ENCODE results near the gene SRGN. TPM values are rescaled to one million over a fixed set of nuclear protein-coding genes. Genes with fewer than 3 reads are reported as not detected.

The SRGN gene
- total and polyA plus RNA-seq, 2 of the 13 experiments (the other 11 are each of a cell fraction or from before 2014, with no cell fraction given), result 0.09 TPM; not detected in 1

DNA sequence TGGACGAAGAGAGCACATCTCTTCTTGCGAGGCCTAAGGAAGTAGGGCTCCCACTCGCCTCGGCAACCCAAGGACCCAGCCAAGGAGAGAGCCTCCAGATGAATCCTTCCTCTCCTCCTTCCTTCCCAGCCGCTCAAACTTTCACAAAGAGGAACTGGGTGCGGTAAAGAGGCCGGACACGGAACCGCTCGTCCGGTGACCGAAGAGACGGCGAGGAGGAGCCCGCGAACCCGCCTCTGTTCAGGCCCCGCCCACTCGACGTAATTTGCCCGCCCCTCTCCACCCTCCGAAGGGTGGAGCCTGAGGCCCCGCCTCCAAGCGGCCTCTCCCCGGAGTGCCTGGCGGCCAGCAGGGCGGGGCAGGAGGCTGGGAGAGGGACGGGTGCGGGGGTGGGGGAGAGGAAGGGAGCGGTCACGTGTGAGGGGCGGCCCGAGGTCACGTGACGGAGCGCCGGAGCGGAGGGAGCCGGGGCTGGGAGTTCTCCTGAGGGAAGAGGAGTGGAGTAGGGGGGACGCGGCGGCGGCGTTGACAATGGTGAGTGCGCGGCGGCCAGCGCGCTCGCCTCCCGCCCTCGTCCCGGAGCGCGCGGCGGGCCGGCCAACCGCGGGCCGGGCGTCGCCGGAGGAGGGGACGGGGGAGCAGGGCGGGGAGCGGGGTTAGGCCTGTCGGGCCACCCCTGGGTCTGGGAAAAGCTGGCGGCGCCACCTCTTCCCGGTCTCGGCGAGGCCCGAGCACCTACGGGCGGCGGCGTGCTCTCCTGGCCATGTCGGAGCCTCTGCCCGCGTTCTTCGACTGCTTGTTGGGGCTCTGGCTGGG is 36.1 kb downstream of the SRGN start, which contains the start of gene VPS26A (continued):
- TF ChIP-seq MAFF (IDR thresholded peaks at IDR 0.05; ENCODE audit: low read depth, low read length), result no peak
- TF ChIP-seq DPF2 (CRISPR knock-in tag; IDR thresholded peaks at IDR 0.05; ENCODE audit: borderline replicate concordance, low read depth), result no peak
- TF ChIP-seq DMAP1 (CRISPR knock-in tag; IDR thresholded peaks at IDR 0.05), result peak; percentile 14
- TF ChIP-seq PRMT3 (CRISPR knock-in tag; IDR thresholded peaks at IDR 0.05; ENCODE audit: borderline replicate concordance, low read depth), result no peak
- TF ChIP-seq, protein P1, sequence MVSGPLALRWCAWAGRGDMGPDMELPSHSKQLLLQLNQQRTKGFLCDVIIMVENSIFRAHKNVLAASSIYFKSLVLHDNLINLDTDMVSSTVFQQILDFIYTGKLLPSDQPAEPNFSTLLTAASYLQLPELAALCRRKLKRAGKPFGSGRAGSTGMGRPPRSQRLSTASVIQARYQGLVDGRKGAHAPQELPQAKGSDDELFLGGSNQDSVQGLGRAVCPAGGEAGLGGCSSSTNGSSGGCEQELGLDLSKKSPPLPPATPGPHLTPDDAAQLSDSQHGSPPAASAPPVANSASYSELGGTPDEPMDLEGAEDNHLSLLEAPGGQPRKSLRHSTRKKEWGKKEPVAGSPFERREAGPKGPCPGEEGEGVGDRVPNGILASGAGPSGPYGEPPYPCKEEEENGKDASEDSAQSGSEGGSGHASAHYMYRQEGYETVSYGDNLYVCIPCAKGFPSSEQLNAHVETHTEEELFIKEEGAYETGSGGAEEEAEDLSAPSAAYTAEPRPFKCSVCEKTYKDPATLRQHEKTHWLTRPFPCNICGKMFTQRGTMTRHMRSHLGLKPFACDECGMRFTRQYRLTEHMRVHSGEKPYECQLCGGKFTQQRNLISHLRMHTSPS (CRISPR knock-in tag; IDR thresholded peaks at IDR 0.05; ENCODE audit: low read depth), result no peak
- no peak for TF ChIP-seq LCORL (IDR thresholded peaks at IDR 0.05)
- no peak for TF ChIP-seq LCORL (CRISPR knock-in tag; IDR thresholded peaks at IDR 0.05)
- peak; percentile 45 for TF ChIP-seq ZKSCAN8 (CRISPR knock-in tag; IDR thresholded peaks at IDR 0.05; ENCODE audit: borderline replicate concordance)
- TF ChIP-seq, protein P2, sequence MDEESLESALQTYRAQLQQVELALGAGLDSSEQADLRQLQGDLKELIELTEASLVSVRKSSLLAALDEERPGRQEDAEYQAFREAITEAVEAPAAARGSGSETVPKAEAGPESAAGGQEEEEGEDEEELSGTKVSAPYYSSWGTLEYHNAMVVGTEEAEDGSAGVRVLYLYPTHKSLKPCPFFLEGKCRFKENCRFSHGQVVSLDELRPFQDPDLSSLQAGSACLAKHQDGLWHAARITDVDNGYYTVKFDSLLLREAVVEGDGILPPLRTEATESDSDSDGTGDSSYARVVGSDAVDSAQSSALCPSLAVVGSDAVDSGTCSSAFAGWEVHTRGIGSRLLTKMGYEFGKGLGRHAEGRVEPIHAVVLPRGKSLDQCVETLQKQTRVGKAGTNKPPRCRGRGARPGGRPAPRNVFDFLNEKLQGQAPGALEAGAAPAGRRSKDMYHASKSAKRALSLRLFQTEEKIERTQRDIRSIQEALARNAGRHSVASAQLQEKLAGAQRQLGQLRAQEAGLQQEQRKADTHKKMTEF (CRISPR knock-in tag; IDR thresholded peaks at IDR 0.05), result peak; percentile 50; the same call in 1 of the 2 replicates
- TF ChIP-seq, protein P3, sequence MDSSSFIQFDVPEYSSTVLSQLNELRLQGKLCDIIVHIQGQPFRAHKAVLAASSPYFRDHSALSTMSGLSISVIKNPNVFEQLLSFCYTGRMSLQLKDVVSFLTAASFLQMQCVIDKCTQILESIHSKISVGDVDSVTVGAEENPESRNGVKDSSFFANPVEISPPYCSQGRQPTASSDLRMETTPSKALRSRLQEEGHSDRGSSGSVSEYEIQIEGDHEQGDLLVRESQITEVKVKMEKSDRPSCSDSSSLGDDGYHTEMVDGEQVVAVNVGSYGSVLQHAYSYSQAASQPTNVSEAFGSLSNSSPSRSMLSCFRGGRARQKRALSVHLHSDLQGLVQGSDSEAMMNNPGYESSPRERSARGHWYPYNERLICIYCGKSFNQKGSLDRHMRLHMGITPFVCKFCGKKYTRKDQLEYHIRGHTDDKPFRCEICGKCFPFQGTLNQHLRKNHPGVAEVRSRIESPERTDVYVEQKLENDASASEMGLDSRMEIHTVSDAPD (CRISPR knock-in tag; IDR thresholded peaks at IDR 0.05), result no peak
- TF ChIP-seq JUN (CRISPR knock-in tag; IDR thresholded peaks at IDR 0.05), result peak; percentile 33; the same call in 1 of the 2 replicates
- TF ChIP-seq TEAD3 (CRISPR knock-in tag; optimal IDR thresholded peaks at IDR 0.05; ENCODE audit: borderline replicate concordance), result peak; percentile 19
- TF ChIP-seq SIN3B (IDR thresholded peaks at IDR 0.05; ENCODE audit: low read length), result no peak
- TF ChIP-seq NFRKB (IDR thresholded peaks at IDR 0.05), result no peak
- peak; percentile 47; the same call in 1 of the 2 replicates for TF ChIP-seq ZNF792 (CRISPR knock-in tag; IDR thresholded peaks at IDR 0.05)
- TF ChIP-seq ZNF543 (CRISPR knock-in tag; IDR thresholded peaks at IDR 0.05), result peak; percentile 21; the same call in 1 of the 2 replicates
- TF ChIP-seq ZNF850 (CRISPR knock-in tag; conservative IDR thresholded peaks at IDR 0.05), result no peak
- 0 out of 2 replicates have a peak, but pooled peaks have one; percentile 24 for TF ChIP-seq STAG1 (CRISPR knock-in tag; IDR thresholded peaks at IDR 0.05)
- TF ChIP-seq, protein P4, sequence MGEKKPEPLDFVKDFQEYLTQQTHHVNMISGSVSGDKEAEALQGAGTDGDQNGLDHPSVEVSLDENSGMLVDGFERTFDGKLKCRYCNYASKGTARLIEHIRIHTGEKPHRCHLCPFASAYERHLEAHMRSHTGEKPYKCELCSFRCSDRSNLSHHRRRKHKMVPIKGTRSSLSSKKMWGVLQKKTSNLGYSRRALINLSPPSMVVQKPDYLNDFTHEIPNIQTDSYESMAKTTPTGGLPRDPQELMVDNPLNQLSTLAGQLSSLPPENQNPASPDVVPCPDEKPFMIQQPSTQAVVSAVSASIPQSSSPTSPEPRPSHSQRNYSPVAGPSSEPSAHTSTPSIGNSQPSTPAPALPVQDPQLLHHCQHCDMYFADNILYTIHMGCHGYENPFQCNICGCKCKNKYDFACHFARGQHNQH (CRISPR knock-in tag; IDR thresholded peaks at IDR 0.05), result peak; percentile 29; the same call in 1 of the 2 replicates
- no peak for TF ChIP-seq ZNF713 (CRISPR knock-in tag; IDR thresholded peaks at IDR 0.05)
- TF ChIP-seq NCOA2 (CRISPR knock-in tag; IDR thresholded peaks at IDR 0.05), result 0 out of 2 replicates have a peak, but pooled peaks have one; percentile 16
- TF ChIP-seq, protein P5, sequence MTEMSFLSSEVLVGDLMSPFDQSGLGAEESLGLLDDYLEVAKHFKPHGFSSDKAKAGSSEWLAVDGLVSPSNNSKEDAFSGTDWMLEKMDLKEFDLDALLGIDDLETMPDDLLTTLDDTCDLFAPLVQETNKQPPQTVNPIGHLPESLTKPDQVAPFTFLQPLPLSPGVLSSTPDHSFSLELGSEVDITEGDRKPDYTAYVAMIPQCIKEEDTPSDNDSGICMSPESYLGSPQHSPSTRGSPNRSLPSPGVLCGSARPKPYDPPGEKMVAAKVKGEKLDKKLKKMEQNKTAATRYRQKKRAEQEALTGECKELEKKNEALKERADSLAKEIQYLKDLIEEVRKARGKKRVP (CRISPR knock-in tag; IDR thresholded peaks at IDR 0.05), result no peak; a peak in 1 of 4 replicates
- no peak; the same call in 1 of the 2 replicates for TF ChIP-seq ATF7-NPFF (CRISPR knock-in tag; IDR thresholded peaks at IDR 0.05; ENCODE audit: low read depth)
- no peak for TF ChIP-seq POLR2AphosphoS2 (IDR thresholded peaks at IDR 0.05; ENCODE audit: low read depth, low read length)
- no peak for TF ChIP-seq GTF3A (CRISPR knock-in tag; conservative IDR thresholded peaks at IDR 0.05)
